HTR-8/SVneo (cell line): Measurements from ENCODE around the gene DIO3.
"Not testable (repeated sequence)": the region's sequence is repeated elsewhere in the genome, so short reads cannot be mapped to it uniquely, and the experiment has no call there.

Experiments
- DNase-seq: peaks from one replicate; pipeline ENCODE4 v3.0.0; 2011; ENCODE audit warnings: low spot score, mixed read lengths; ENCODE audit not compliant: insufficient read length
- FAIRE-seq: peaks from 2 replicates; lab custom pipeline; 2011; peaks lifted over from hg19 to GRCh38; lab: Jason Lieb, UNC

The DIO3 gene

GRCh38 chr14:101540481-101541462 lies 20.5 kb upstream of the DIO3 start:
- FAIRE-seq, result no peak

GRCh38 chr14:101542391-101542790 lies 18.9 kb upstream of the DIO3 start:
- no peak for DNase-seq
- FAIRE-seq, result no peak

More at GRCh38 chr14:101540481-101541462, 20.5 kb upstream of the DIO3 start:
- no peak for DNase-seq

DNA sequence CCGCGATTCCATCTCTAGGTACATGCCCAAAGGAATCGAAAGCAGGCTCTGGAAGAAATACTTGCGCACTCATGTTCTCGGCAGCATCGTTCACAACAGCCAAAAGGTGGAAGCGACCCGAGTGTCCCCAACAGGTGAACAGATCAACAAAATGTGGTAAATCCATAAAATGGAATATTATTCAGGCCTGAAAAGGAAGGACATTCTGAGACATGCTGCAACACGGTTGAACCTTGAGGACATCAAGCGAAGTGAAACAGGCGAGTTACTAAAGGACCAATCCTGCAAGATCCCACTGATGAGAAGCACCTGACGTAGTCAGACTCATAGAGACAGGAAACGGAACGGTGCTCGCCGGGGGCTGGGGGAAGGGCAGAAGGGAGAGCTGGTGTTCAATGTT lies 17.5 kb upstream of the DIO3 start:
- DNase-seq (no peak), FAIRE-seq (no peak)

DNA sequence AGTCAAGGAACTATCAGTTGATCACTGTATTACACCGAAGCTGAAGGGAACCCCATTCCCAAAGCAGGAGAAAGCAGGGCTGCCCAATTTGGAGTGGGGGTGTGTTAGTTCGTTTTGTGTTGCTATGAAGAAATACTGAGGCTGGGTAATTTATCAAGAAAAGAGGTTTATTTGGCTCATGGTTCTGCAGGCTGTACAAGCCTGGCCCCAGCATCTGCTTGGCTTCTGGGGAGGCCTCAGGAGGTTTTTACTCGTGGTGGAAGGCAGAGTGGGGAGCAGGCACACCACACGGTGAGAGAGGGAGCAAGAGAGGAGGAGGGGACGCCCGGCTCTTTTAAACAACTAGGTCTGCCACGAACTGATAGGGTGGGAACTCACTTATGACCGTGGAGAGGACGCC lies 16.7 kb upstream of the DIO3 start:
- FAIRE-seq, result no peak
- no peak for DNase-seq

- FAIRE-seq (no peak), DNase-seq (no peak)
Observed at GRCh38 chr14:101546706-101547105, 14.6 kb upstream of the DIO3 start.

- DNase-seq (no peak), FAIRE-seq (no peak)
Observed at GRCh38 chr14:101547107-101547738, 14.1 kb upstream of the DIO3 start.

- DNase-seq (no peak), FAIRE-seq (no peak)
Observed at GRCh38 chr14:101547961-101548669, 13.2 kb upstream of the DIO3 start.

DNA sequence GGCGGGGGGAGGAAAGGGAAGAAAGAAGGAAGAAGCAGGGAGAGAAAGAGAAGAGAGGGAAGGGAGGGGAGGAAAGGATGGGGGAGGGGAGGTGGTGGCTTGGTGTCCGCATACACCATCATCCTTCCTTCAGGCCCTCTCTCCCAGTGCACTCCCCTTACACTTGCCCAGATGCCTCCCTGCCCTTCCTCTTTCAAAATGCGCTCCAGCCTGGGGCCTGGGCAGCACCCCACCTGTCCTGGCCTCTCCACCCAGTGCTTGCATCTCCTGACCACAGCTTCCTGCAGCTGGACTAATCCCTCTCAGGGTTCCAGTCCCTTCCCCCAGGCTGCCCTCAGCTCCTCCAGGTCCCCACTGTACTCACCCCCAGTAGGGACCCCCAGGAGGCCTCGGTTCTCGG lies 12.6 kb upstream of the DIO3 start:
- FAIRE-seq (no peak), DNase-seq (no peak)

DNA sequence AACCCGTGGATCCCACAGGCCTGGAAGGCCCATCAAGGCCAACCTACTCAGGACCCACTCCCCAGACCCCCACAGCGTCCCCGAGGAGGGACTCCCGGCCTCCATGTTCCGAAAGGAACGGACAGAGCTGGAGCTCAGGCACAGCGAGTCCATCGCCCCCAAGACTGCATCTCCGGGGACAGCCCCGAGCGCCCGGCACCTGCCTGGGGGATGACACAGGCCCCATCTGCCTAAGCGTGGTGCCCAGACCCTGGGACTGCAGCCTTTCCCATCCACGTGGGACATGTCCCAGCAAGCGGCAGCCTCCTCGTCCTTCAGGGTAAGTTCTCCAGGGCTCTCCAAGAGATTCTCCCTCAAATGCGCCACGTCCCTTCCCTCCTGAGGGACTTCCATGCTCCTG lies 12.1 kb upstream of the DIO3 start:
- DNase-seq, result no peak
- no peak for FAIRE-seq

GRCh38 chr14:101550202-101550912 lies 10.9 kb upstream of the DIO3 start:
- FAIRE-seq, DNase-seq: not testable (repeated sequence)

DNA sequence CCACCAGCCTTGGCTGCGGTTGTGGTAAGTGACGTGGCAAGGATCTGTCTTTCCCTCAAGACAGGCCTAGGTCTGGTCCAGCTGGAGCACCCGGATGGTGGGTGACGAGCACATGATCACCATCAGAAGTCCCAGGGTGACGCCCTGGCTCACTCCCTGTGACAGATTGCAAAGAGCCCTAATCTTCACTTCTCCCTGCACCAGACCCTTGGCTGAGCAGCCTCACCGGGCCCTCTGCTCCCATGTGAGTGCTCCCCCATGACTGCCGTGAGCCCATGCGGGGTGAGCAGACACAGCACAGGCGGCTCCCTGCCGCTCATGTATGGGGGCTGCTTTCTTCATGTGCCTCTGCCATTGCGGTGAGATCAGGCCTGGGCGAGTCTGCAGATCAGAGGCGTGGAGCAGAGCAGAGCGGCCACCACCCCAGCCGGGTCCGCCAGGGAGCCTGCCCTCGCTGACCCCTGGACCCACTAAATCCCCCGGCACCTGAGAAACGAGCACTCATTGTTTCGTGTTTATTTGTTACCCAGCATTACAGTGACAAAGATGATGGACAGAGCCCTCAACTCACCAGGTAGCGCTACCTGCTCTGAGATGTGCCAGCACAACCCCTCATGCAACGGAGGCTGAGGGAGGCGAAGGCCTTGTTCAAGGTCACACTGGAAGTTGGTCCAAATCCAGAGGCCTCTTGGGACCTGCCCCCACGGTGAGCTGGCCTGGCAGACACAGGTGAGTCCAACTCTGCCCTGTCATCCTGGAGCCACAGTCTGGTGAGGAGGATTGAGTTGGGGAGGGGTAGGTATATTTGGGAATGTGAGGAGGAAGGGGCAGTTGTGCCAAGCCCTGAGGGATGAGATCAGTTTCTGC lies 9.3 kb upstream of the DIO3 start:
- FAIRE-seq (no peak), DNase-seq (no peak)

GRCh38 chr14:101552786-101553231 lies 8.5 kb upstream of the DIO3 start:
- FAIRE-seq (no peak), DNase-seq (no peak)

GRCh38 chr14:101553393-101553792 lies 7.9 kb upstream of the DIO3 start:
- DNase-seq, result no peak
- FAIRE-seq, result no peak

- DNase-seq (no peak), FAIRE-seq (no peak)
Observed at GRCh38 chr14:101553931-101554330, 7.4 kb upstream of the DIO3 start.

DNA sequence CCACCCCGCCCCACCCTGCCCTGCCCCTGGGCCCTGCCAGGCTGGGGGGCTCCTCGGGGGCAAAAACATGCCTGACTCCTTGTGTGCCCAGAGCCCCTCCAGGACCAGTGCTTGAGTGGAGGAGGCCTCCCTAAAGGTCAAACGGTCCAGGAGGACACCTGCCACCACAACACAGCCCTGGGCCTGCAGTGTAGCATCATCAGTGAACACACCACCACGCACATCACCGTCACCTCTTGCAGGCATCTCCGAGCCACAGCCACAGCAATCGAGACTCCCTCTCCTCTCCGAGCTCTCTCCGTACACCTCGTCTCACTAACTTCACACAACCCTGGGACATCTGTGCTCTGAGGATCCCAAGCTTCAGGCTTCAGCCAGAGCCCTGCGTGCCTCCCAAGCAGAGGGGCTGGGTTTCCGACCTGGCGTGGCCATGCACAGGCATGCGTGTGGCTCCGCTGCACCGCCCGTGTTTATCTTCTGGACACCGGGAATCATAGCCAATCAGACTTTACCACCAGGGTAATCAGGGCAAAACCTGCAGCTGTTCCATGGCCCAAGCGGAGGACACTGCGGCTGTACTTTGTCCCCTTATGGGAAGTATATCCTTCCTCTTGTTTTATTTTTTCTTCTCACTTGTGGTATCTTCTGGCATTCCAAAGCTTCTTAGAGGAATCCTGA lies 6.2 kb upstream of the DIO3 start:
- FAIRE-seq (no peak), DNase-seq (no peak)

- DNase-seq, result not testable (repeated sequence)
- peak; percentile 97 for FAIRE-seq
Observed at GRCh38 chr14:101555669-101556043, 5.6 kb upstream of the DIO3 start.

GRCh38 chr14:101556131-101556530 lies 5.2 kb upstream of the DIO3 start:
- FAIRE-seq, result no peak
- DNase-seq, result no peak

DNA sequence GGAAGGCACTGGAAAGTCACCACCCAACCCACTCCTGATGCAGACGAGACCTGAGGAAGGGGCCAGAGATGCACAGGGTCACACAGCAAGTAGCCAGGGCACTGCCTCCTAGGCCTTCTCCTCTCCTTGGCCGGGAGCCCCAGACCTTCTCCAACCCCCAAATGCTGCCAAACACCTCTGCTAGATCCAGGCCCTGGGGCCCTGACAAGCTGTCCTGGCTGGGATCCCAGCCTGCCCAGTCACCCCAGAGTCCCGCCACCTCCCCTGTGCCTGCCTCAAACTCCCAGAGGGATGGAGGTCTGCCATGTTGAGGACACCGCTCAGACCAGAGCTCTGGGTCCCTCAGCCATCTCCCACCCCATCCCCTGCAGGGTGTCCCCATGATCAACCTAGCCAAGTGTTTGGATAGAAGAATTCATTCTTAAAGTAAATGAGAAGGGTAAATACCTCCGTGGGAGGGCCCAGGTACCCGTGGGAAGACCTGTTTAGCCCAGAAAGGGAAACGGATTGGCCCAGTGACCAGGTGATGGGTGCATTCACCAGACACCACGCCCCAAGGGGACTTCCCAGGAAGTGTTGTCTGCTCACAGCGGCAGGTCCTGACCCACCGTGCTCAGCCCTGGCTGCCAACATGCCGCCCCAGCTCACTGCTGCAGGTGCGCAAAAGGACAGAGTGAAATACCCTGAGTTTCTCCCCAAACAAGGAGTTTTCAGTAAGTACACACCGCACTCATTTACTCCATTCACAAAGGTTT lies 4.6 kb upstream of the DIO3 start:
- DNase-seq (no peak), FAIRE-seq (no peak)
